Tibial artery (tissue), 4 donors: ENCODE data around the gene CGNL1.

Experiments used
- DNase-seq, 2 donors: peaks; one replicate each; pipeline ENCODE4 v3.0.0-alpha.2; 2019
- H3K27ac ChIP-seq, 2 donors: fragments of 200-600 bp; sonication (generic) in 1 of 2; 1 replicate in 1 of 2; 2 replicates in 1 of 2; pipeline ENCODE4 v1.5.1; 2018 to 2019; ENCODE audit warnings: mild to moderate bottlenecking in 1 of 2
- H3K27me3 ChIP-seq, 2 donors: fragments of 200-600 bp; sonication (generic) in 1 of 2; one replicate each; pipeline versions ENCODE4 v1.5.1 to v1.6.0; 2016 to 2019
- H3K36me3 ChIP-seq, 3 donors: fragments of 200-600 bp; sonication (generic) in 2 of 3; one replicate each; pipeline ENCODE4 v1.5.1; 2016 to 2019; ENCODE audit warnings: mild to moderate bottlenecking in 2 of 3
- H3K4me1 ChIP-seq, 4 donors: fragments of 200-600 bp; sonication (generic) in 2 of 4; 1 replicate in 3 of 4; 2 replicates in 1 of 4; pipeline ENCODE4 v1.5.1; 2016 to 2019
- H3K4me3 ChIP-seq, 2 donors: fragments of 200-600 bp; sonication (generic) in 1 of 2; 1 replicate in 1 of 2; 2 replicates in 1 of 2; pipeline ENCODE4 v1.5.1; 2018 to 2019; ENCODE audit warnings: mild to moderate bottlenecking in 2 of 2
- H3K9me3 ChIP-seq, 3 donors: fragments of 200-600 bp; sonication (generic) in 1 of 3; one replicate each; pipeline ENCODE4 v1.5.1; 2016 to 2019
- intact Hi-C: fragments of 100-400 bp; cut with DNase I; formaldehyde crosslinking; loops from one replicate; pipeline ENCODE4 v1.15.0; 2023; ENCODE audit warnings: low total_unique reads
- TF ChIP-seq, protein P1 (sequence below), 2 experiments: fragments of 200-600 bp in 1 of 2; fragments of 450-650 bp in 1 of 2; IDR thresholded peaks; one replicate each; pipeline ENCODE4 v1.5.1; 2017 to 2019; ENCODE audit warnings: antibody characterized with exemption in 2 of 2, mild to moderate bottlenecking in 1 of 2, moderate library complexity in 1 of 2

The CGNL1 gene

DNA sequence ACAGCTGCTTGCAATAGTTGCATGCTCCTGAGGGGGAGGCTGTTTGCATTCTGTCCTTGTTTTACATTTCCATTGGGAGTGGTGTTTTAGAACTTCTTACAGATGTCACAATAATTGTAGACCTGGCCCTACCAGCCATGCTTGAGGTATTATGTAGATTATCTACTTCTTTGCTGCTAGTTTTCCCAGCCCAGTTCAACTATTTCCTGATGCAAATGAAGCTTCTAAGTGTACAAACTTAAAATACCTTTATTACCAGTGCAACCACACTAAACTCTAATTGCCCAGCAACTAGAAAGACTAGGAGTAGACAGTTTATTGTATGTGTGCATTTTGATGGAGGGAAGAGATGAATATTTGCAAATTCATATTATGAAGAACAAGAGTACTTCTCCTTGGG, 110.5 kb downstream of the CGNL1 start:
- no peaks in the 10 kb centered on the region for H3K36me3 ChIP-seq
- H3K9me3 ChIP-seq = no peaks in the 10 kb centered on the region
- H3K27me3 ChIP-seq = no peaks in the 10 kb centered on the region
- H3K27ac ChIP-seq = no peak overlapping the region
- intact Hi-C loops = no loop called here
- TF ChIP-seq, protein P1, sequence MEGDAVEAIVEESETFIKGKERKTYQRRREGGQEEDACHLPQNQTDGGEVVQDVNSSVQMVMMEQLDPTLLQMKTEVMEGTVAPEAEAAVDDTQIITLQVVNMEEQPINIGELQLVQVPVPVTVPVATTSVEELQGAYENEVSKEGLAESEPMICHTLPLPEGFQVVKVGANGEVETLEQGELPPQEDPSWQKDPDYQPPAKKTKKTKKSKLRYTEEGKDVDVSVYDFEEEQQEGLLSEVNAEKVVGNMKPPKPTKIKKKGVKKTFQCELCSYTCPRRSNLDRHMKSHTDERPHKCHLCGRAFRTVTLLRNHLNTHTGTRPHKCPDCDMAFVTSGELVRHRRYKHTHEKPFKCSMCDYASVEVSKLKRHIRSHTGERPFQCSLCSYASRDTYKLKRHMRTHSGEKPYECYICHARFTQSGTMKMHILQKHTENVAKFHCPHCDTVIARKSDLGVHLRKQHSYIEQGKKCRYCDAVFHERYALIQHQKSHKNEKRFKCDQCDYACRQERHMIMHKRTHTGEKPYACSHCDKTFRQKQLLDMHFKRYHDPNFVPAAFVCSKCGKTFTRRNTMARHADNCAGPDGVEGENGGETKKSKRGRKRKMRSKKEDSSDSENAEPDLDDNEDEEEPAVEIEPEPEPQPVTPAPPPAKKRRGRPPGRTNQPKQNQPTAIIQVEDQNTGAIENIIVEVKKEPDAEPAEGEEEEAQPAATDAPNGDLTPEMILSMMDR (IDR thresholded peaks at IDR 0.05) = no peak
- H3K4me1 ChIP-seq = peaks cover 0 to 5% (median 2%) of the 10 kb centered on the region in 4 donors
- H3K4me3 ChIP-seq = no peak overlapping the region
- no peak for DNase-seq

DNA sequence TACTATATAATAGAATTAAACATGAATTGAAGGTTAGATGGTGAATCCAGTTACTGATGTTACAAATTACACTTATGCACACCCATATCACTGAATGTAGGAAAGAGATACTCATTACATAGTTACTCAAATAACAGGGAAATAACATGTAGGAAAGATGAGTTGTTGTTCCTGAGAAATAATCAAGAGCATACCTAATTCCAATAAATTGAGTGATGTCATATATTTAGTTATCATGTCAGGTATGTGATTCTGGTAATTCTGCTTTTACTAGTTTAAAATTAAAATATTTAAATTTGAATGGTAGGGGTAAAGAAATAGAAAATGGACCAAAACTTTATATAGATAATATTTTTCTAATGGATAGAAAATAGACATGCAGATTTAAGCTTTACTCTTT, 112.8 kb downstream of the CGNL1 start:
- no peak overlapping the region for H3K27ac ChIP-seq
- no peaks in the 10 kb centered on the region for H3K27me3 ChIP-seq
- no peak for DNase-seq
- no peak overlapping the region for H3K4me3 ChIP-seq
- H3K4me1 ChIP-seq = peaks cover 0 to 5% (median 2%) of the 10 kb centered on the region in 4 donors
- TF ChIP-seq, protein P1 (IDR thresholded peaks at IDR 0.05) = no peak
- intact Hi-C loops = no loop called here
- no peaks in the 10 kb centered on the region for H3K36me3 ChIP-seq
- no peaks in the 10 kb centered on the region for H3K9me3 ChIP-seq

DNA sequence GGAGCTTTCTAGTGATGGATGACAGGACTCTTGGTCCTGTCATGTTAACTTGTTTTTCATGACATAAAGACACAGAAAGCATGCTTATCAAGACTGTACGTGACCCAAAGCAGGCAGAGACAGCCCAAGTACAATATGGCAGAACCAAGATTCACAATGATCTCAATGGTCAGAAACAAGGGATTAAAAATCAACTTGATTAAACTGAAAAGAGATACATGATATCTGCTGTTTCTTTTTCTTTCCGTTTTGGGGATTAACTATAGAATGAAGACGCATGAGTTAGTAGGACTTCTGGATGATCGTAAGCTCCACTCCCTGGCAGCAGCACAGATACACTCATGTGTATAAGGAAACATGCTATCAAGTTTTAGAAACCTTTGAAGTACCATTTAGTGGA, 117.0 kb downstream of the CGNL1 start:
- no peaks in the 10 kb centered on the region for H3K9me3 ChIP-seq
- intact Hi-C loops = no loop called here
- H3K4me1 ChIP-seq = peaks cover 0 to 19% (median 6%) of the 10 kb centered on the region in 4 donors
- no peak for DNase-seq
- no peaks in the 10 kb centered on the region for H3K27me3 ChIP-seq
- no peaks in the 10 kb centered on the region for H3K36me3 ChIP-seq
- H3K4me3 ChIP-seq = no peak overlapping the region
- H3K27ac ChIP-seq = no peak overlapping the region
- TF ChIP-seq, protein P1 (IDR thresholded peaks at IDR 0.05) = no peak

DNA sequence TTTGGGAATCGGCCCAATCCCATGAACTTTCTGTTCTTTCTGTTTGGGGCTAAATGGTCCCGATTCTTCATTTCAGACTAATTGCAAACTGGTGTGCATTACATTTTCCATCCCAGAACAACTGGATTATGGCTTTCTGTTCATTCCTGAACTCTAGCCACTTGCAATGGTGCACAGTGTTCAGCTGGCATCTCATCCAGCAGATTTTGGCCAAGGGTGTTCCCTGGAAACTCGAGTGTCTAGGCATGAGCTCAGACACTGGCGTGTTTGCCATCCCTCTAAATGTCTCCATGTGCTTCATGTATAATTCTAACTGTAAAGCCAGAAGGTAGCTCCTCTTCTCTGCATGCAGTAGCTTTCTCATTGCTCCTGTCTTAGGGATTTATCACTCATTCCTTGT, 118.3 kb downstream of the CGNL1 start:
- no peaks in the 10 kb centered on the region for H3K9me3 ChIP-seq
- TF ChIP-seq, protein P1 (IDR thresholded peaks at IDR 0.05) = no peak
- no peaks in the 10 kb centered on the region for H3K27me3 ChIP-seq
- intact Hi-C loops = no loop called here
- no peaks in the 10 kb centered on the region for H3K36me3 ChIP-seq
- H3K4me3 ChIP-seq = no peak overlapping the region
- peaks cover 0 to 19% (median 6%) of the 10 kb centered on the region in 4 donors for H3K4me1 ChIP-seq
- DNase-seq = no peak
- H3K27ac ChIP-seq = no peak overlapping the region

DNA sequence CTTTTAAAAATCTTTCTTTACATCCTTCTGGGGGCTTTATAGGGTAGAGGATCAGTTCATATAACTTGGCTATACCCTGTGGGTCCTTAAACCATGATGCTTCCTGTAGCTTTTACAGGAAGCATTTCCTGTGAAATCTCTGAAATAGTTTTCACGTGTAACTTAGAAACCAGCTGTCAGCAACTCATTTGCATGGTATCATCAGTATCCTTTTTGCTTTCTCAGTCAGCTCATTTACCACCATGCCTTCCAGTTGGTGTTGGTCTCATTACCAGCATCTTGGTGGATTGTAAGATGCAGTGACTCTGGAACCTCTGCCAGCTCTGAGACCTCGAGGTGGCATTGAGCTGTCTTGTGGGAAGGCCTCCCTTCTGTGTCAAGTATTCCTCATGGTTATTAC, 118.7 kb downstream of the CGNL1 start:
- Histone ChIP-seq H3K27ac (no peak overlapping the region), H3K9me3 (no peaks in the 10 kb centered on the region), H3K36me3 (no peaks in the 10 kb centered on the region), H3K4me3 (no peak overlapping the region), H3K27me3 (no peaks in the 10 kb centered on the region), H3K4me1 (peaks cover 0 to 19% (median 6%) of the 10 kb centered on the region in 4 donors)
- TF ChIP-seq, protein P1 (IDR thresholded peaks at IDR 0.05) = no peak
- intact Hi-C loops = no loop called here
- no peak for DNase-seq

DNA sequence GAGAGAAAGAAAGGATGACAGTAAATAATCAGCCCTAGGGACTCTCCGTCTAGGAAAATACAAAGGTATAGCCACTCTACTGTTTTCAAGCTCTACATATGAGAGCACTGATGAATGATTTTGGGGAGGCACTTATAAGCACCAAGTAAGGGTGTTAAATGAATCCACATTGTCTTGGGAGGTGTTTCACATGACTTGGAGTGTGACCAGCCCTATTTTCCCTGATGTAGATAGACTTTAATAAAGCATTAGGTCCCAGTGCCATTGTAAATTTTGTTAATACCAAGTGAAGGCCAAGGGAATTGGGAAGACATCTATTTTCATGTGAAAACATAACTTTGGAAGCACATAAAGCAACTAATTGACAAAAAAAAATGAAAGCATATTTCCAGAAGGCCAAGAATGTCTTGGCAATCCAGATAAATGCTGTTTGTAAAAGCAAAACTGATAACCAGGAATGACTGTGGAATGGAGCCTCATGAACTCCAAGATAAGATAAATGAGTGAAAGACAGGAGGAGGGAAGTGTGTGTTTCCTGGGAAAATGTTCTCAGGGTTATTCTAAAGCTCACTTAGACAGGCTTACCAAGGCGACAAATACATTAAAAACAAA, 119.4 kb downstream of the CGNL1 start:
- no peak for DNase-seq
- Histone ChIP-seq H3K4me3 (no peak overlapping the region), H3K27me3 (no peaks in the 10 kb centered on the region), H3K4me1 (peaks cover 0 to 19% (median 6%) of the 10 kb centered on the region in 4 donors), H3K9me3 (no peaks in the 10 kb centered on the region), H3K27ac (no peak overlapping the region), H3K36me3 (no peaks in the 10 kb centered on the region)
- intact Hi-C loops = no loop called here
- TF ChIP-seq, protein P1 (IDR thresholded peaks at IDR 0.05) = no peak
